COLO668 (cell line): ENCODE data around the gene RHOT2.

ENCODE experiments used
- DNase-seq: peaks from one replicate; lab custom pipeline; 2025; ENCODE audit not compliant: unreplicated experiment; lab: John Stamatoyannopoulos, UW

Gene RHOT2

DNA sequence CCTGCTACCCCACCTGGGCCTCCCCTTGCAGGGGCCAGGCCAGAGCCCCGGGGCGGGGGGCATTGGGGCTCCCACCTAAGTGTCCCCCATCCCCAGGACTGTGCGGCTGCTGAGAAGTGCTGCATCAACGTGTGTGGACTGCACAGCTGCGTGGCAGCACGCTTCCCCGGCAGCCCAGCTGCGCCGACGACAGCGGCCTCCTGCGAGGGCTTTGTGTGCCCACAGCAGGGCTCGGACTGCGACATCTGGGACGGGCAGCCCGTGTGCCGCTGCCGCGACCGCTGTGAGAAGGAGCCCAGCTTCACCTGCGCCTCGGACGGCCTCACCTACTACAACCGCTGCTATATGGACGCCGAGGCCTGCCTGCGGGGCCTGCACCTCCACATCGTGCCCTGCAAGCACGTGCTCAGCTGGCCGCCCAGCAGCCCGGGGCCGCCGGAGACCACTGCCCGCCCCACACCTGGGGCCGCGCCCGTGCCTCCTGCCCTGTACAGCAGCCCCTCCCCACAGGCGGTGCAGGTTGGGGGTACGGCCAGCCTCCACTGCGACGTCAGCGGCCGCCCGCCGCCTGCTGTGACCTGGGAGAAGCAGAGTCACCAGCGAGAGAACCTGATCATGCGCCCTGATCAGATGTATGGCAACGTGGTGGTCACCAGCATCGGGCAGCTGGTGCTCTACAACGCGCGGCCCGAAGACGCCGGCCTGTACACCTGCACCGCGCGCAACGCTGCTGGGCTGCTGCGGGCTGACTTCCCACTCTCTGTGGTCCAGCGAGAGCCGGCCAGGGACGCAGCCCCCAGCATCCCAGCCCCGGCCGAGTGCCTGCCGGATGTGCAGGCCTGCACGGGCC lies 35.2 kb upstream of the RHOT2 start:
- no peak for DNase-seq

DNA sequence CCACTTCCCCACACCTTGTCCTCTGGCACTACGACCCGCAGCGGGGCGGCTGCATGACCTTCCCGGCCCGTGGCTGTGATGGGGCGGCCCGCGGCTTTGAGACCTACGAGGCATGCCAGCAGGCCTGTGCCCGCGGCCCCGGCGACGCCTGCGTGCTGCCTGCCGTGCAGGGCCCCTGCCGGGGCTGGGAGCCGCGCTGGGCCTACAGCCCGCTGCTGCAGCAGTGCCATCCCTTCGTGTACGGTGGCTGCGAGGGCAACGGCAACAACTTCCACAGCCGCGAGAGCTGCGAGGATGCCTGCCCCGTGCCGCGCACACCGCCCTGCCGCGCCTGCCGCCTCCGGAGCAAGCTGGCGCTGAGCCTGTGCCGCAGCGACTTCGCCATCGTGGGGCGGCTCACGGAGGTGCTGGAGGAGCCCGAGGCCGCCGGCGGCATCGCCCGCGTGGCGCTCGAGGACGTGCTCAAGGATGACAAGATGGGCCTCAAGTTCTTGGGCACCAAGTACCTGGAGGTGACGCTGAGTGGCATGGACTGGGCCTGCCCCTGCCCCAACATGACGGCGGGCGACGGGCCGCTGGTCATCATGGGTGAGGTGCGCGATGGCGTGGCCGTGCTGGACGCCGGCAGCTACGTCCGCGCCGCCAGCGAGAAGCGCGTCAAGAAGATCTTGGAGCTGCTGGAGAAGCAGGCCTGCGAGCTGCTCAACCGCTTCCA lies 34.4 kb upstream of the RHOT2 start:
- no peak for DNase-seq

DNA sequence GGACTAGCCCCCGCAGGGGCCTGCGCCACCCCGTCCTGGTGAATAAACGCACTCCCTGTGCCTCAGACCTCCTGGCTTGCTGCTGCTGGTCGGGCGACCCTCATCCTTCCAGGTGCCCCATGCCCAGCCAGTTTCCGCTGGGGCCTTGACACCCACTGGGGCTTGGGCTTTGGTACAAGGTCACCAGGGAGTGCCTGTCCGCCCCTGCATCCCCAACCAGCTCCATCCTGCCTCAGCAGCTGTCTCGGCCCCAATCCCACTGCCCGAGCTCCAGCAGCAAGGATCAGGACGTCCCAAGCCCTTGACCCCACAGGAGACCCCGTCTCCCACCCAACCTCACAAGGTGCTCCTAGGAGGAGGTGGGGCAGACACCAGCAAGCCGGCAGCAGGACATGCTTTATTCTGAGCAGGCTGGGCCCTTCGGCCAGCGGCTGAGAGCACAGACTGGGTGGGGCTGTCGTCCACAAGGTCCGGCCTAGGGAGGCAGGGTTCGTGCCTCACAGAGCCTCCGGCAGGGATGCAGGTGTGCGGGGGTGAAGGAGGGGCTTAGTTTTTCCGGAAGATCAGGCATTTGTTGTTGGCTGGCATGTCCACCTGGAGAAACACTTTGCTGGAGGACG lies 33.8 kb upstream of the RHOT2 start:
- no peak for DNase-seq

DNA sequence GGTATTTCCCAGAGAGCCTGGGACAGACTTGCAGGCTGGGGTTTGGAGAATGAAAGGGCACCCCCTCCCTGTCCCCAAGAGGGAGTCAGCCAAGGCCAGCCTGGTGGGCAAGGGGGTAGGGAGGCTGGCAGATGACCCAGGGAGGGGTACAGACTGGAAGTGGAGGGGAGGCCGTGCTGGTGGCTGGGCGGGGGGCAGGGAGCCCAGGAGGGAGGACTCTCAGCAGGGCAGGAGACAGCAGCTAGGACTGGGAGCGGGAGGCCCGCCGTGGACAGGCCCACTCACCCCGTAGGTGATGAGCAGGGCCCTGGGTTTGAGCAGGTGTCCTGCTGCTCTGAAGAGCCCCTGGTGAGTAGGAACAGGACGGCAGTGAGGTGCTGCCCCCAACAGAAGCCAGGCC lies 32.9 kb upstream of the RHOT2 start:
- no peak for DNase-seq

DNA sequence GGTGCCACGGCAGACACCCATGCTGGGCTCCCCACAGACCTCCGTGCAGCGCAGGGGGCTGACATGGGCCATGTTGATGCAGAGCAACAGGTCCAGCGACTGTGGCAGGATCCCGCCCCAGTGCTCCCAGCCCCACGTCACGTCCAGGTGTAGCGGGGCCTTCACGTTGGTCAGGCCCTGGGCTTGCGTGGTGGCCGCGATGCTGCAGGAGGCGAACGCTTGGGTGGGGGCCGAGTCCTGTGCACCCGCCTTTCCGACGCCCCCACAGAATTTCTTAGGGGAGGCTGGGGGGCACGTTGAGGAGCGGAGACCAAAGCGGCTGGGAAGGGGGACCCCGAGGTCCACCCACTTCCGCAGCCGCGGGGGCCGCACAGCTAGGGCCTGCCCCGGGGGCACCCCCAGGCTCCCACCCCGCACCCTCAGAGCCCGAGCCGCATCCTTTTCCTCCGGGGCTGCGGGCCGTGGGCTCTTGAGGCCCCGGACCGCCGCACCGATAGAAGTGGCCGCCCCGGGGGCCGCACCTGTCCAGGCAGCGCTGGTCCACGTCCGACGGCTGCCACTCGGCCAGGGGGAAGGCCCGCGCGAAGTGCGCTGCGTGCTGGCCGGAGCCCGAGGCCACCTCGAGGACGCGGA lies 32.2 kb upstream of the RHOT2 start:
- DNase-seq: peak; percentile 44

DNA sequence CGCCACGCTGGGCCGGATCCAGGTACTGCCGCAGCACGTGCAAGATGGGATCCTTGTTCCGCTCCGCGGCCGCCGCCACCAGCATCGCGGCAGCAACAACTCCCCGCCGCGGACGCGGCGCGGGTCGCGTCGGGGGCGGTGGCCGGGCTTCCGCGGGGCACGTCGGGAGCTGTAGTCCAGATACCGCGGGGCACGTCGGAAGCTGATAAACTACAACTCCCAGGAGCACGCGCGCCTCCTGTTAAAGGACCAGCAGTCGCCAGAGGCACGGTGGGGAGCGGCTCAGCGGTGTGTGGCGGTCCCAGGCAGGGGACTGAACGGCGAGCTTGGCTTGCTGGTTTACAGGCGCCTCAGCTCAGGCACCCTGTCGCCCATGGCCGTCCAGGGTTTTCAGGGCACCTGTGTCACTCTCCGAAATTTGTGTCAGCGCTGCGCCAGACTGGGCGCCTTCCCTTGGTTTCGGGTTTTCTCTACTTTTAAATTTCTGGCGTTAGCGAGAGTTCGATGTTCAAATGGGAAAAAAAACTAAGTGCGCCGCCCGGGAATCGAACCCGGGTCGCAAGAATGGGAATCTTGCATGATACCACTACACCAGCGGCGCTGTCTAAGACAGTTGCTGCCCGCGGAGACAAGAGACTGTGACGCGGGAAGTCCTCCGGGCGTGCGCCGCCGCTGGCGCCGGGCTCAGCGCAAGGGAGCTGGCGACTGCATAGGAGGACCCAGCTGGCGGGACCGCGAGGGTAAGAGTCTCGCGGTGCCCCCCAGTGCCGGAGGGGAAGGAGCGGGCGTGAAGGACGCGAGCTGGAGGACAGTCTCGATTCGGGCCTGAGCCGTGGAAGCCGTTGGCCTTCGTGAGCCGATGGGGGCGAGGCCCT lies 31.5 kb upstream of the RHOT2 start, which contains the start of gene METTL26:
Gene METTL26, minus strand, starts transcription at position 100 of the 875 bp plus-strand sequence. Its CDS starts 15 bp downstream, at position 85.
- DNase-seq: peak; percentile 96

DNA sequence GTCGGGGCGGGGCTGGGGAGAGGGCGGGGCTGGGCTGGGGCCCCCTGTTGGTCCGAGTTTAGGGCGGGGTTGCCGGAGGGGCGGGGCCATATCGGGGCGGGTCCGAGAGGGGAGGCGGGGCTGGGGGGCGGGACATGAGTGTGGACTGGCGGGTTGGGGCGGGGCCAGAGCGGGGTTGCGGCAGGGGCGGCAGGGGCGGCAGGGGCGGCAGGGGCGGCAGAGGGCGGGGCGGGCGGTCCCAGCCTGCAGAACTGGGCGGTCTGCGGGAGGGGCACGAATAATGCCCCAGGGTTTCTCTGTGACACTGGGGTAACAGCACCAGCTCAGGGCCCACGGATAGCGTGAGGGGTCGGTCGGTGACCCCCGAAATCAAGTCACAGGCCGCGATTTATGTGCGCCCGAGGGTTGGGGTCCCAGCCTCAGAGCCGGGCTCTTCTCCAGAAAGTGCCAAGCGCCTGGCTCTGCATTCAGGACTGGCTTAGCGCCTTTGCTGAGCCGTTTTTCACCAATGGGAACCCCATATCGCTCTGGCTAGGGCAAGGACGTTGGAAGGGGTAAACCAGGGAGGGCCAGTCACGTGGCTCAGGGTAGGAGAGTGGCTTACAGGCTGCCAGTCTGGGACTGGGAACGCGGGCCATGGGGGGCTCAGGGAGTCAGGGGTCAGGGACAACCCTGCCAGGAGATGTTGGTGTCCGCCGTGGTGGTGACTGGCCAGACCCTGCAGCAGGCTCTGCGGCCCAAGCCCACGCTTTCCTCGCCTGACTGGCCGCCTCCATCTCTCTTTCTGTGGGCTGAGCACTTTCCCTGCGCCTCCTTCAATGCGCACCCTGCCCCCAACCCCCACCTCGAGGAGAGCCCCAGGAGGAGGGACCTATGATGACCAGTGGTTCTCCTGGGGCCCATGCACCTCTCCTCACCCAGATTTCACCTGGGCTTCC lies 30.6 kb upstream of the RHOT2 start:
- DNase-seq: peak; percentile 92

DNA sequence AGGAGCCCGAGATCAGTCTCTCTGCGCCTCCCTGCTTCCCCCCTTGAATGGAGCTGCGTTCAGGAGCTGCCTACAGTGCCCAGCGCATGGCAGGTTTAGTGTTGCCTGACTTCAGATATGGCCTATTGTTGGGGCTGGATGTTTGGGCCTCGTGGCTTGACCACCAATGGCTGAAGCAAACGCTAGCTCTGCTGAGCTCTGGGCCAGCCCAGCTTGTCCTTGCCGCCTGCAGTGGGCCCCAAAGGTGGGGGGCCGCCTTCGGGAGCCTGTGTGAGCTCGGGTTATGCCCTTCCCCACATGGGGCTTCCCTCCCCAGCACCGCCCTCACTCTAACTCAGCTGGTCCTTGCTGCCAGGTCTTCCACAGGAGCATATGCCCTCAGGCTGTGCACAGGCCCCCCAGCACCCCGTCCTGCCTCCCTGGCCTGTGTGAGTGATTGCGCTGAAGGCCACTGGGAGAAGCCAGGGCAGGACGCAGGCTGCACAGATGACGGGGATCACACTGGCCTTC lies 29.8 kb upstream of the RHOT2 start:
- DNase-seq: no peak

DNA sequence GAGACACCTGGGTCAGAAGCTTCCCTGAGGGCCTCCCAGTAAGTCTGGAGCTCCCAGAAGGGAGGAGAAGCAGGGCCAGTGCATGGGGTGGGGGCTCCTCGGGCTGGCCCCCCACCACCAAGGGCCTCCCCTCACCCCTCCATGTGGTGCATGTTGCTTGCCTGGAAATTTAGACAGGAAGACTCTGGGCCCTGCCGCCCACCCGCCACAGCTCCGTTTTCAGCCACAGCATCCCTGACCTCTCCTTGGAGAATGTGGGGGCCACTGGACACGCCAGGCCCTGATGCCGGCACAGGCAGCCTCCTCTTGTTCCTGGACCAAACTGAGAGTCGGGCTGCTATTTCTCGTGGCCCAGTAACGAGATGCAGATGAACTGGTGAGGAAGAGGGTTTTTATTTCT lies 29.1 kb upstream of the RHOT2 start:
- no peak for DNase-seq

DNA sequence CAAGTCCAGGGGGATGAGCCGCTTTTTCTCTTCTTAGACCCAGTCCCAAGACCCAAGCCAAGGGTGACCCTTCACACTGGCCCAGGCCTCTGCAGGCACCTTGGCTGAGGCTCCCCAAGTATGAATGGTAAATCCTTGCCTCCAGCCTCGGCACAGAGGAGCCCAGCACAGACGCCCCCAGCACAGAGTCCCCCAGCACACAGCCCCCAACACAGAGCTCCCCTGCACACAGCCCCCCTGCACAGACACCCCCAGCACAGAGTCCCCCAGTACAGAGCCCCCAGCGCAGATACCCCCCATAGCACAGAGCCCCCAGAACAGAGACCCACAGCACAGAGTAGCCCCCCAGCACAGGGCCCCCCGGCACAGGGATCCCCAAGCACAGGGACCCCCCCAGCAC lies 27.3 kb upstream of the RHOT2 start:
- no peak for DNase-seq

DNA sequence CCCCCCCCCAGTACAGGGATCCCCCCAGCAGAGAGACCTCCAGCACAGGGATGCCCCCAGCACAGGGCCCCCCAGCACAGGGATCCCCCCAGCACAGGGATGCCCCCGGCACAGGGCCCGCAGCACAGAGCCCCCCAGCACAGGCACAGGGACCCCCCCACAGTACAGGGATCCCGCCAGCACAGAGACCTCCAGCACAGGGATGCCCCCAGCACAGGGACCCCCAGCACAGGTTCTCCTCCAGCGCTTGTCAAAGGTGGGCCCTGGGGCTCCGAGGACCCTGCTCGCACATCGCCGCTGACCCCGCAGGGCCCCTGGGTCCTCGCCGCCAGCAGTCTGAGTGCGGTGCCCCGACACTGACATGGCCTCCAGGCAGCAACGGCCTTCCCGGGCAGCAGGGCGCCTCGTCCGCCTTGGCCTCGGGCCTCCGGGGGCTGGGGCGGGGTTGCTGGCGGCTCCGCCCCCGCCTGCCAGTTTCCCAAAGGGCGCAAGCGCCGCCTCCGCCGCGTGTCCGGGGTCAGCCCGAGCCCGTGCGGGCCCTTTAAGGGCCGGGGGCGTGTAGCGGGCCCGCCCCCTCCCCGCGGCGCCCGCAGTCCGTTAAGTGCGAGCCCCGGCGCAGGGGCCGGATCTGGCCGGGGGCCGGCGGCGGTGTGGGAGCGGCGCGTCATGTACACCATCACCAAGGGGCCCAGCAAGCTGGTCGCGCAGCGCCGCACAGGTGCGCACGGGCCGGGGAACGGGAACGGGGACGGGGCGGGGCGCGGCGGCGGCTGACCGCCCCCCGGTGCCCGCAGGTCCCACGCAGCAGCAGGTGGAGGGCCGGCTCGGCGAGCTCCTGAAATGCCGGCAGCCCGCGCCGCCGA lies 26.4 kb upstream of the RHOT2 start, which contains the start of gene MCRIP2:
Gene MCRIP2, plus strand, starts transcription at position 503 of the 863 bp plus-strand sequence. Its CDS starts 164 bp downstream, at position 667.
- peak; percentile 92 for DNase-seq

DNA sequence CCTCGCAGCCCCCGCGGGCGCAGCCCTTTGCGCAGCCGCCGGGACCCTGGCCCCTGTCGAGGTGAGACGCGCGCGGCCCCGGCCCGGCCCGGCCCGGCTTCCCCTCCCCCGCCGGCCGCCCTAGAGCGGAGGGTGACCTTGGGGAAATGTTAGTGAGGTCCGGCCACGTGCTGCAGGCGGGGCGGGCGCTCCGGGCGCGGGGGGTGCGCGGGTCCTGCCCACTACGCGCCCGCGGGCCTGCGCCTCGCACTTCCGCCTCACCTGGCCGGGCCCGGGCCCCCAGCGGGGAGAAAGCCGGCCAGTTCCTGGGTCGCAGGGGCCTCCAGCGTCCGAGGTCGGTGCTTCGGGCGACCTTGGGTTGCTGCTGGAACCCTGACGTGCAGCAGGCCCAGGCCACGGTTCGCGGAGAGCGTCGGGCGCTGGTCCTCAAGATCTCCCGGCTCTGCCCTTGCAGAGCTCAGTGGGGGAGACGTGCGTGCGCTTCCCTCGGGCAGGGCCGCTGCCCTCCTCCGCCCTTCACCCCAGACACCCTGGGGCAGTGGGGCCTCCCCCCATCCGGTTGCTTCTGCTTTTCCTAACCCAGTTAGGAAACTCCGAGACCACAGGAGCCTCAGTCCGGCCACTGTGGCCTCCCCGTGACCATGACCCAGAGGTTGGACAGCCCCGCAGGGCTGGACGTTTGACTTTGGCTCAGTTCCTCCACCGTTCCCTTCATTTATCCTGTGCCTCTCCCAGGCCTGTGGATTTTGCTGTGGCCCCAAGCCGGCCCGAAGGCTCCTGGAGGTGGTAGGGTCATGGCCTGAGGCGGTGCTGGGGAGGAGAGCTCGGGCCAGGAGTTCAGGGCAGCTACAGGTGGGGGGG lies 25.5 kb upstream of the RHOT2 start:
- DNase-seq: peak; percentile 79

DNA sequence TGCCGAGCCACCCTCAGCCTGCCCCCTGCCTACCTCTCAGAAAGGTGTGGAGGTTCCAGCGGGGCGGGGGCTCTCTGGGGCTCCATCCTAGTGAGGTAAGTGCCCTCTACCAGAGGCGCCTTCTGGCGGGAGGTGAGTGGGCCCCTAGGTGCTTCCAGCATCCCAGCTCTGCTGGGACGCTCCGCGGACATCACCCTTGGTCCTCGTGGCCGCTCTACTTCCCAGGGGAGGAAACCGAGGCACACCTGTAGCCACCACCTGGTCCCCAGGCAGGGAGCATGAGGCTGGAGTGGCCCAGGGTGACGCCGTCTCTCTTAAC lies 24.9 kb upstream of the RHOT2 start:
- peak; percentile 26 for DNase-seq

DNA sequence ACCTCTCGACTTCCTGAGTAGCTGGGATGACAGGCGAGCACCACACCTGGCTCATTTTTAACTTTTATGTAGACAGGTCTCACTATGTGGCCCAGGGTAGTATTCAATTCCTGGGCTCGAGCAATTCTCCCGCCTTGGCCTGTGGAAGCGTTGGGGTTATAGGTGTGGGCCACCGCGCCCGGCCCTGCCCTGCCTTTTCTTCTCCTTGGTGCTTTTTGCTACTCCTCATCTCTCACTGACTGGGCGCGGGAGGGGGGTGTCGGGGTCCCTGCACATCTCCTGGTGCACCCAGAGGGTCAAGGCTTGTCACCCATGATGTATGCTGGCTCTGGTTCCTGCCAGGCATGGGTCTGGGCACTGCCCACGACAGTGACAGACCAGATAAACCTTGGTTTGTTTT lies 23.4 kb upstream of the RHOT2 start:
- no peak for DNase-seq

DNA sequence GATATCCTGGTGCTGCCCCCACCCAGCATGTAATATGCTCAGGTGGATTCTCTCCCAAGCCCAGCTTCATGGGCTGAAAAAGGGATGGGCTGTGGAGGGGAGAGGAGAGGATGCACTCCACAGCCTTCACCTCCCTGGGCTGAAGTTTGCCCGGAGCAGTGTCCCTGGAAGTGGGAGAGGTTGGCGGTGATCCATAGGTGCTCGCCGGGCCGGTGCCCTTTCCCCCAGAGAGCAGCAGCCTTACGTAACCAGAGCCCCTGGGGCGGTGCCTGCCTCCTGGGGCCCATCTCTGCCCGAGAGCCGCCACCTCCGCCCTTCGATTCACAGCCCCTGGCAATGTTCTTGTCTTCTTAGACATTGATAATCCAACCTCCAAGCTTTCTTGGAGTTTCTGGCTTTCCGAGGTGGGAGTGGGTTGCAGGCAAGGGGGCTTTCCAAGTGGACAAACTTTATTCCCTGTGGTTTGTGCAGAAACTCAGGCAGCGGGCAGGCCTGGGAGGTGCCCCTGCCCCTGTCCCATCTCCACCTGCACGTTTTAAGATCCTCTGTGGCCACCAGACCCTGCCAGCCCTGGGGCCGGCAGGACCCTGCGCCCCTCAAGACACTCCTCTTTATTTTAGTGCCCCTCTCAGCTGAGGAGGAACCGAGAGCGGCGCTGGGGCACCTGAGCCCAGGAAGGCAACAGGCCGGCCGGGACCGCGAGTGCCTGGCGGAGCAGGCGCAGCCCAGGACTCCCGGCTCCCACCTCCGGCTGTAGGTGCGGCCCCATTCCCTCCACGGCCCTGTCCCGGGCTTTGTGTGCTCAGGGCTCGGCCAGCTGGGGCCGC lies 21.9 kb upstream of the RHOT2 start:
- DNase-seq: peak; percentile 22

DNA sequence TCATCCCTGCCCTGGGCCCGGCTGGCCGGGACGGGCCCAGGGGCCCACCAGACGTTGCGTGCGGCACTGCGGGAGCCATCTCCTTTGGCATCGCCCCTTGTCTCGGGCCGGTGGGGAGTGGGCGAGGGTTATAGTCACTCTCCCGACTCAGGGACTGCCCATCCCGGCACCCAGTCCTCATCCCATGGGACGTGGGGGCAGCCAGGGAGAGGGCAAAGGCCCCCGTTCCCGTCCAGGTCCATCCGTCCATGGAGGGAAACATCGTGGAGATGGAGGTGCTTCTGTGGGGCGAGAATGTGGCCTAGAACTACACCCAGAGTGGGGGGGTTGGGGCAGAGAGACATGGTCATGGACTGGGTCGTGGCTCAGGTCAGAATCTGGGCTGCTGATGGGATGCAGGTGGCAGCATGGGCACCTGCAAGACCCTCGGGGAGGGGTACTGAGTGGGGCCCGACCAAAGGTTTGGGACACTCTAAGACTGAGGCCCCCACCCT lies 21.2 kb upstream of the RHOT2 start:
- DNase-seq: no peak
